Nephron progenitor cell (in vitro differentiated cells): ENCODE data around the gene RALY.

ENCODE experiments used
- DNase-seq: peaks from one replicate; pipeline ENCODE4 v3.0.0; 2021
- H3K27ac Mint-ChIP-seq: 2 replicates; pipeline ENCODE4 v1.8.0; 2021; ENCODE audit warnings: mild to moderate bottlenecking, moderate library complexity, mixed read lengths
- H3K27me3 Mint-ChIP-seq: 2 replicates; pipeline ENCODE4 v1.8.0; 2021; ENCODE audit warnings: mild to moderate bottlenecking, low read depth, mixed read lengths; ENCODE audit not compliant: poor library complexity
- H3K36me3 Mint-ChIP-seq: 2 replicates; pipeline ENCODE4 v1.8.0; 2021; ENCODE audit warnings: low read depth, mixed read lengths
- H3K4me1 Mint-ChIP-seq: 2 replicates; pipeline ENCODE4 v1.8.0; 2021; ENCODE audit warnings: mixed read lengths
- H3K4me3 Mint-ChIP-seq: 2 replicates; pipeline ENCODE4 v1.8.0; 2021; ENCODE audit warnings: mild to moderate bottlenecking, moderate library complexity, mixed read lengths
- H3K9me3 Mint-ChIP-seq: 2 replicates; pipeline ENCODE4 v1.8.0; 2021; ENCODE audit warnings: mild to moderate bottlenecking, moderate library complexity, mixed read lengths
- TF ChIP-seq, protein P1 (sequence below): fragments of 200-600 bp; sonication (generic); IDR thresholded peaks from 2 replicates; pipeline ENCODE4 v1.5.0; 2021; ENCODE audit warnings: antibody characterized with exemption

RALY gene

DNA sequence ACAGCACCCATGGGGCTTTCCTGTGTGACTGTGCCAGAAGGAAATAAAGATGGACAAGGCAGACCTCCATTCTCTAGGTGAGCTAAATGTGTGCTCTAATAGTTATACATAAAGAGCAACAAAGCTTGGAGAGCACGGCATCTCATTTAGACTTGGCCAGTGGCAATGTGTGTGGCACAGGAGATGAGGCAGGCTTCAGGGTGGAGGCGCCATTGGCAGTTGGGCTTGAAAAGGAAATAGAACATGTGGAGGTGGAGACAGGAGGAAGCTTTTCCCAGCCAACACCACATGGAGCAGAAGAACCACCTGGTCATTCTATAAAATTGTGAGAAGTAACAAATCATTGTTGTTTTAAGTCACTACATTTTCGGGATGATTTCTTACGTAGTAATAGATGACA lies 3.6 kb upstream of the RALY start:
- H3K27me3 Mint-ChIP-seq = peaks cover 6% of the 10 kb centered on the region
- H3K4me1 Mint-ChIP-seq = peaks cover 23% of the 10 kb centered on the region
- TF ChIP-seq, protein P1, sequence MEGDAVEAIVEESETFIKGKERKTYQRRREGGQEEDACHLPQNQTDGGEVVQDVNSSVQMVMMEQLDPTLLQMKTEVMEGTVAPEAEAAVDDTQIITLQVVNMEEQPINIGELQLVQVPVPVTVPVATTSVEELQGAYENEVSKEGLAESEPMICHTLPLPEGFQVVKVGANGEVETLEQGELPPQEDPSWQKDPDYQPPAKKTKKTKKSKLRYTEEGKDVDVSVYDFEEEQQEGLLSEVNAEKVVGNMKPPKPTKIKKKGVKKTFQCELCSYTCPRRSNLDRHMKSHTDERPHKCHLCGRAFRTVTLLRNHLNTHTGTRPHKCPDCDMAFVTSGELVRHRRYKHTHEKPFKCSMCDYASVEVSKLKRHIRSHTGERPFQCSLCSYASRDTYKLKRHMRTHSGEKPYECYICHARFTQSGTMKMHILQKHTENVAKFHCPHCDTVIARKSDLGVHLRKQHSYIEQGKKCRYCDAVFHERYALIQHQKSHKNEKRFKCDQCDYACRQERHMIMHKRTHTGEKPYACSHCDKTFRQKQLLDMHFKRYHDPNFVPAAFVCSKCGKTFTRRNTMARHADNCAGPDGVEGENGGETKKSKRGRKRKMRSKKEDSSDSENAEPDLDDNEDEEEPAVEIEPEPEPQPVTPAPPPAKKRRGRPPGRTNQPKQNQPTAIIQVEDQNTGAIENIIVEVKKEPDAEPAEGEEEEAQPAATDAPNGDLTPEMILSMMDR = no peak
- no peak overlapping the region for H3K27ac Mint-ChIP-seq
- no peaks in the 10 kb centered on the region for H3K9me3 Mint-ChIP-seq
- H3K4me3 Mint-ChIP-seq = no peak overlapping the region
- no peak for DNase-seq
- no peaks in the 10 kb centered on the region for H3K36me3 Mint-ChIP-seq

DNA sequence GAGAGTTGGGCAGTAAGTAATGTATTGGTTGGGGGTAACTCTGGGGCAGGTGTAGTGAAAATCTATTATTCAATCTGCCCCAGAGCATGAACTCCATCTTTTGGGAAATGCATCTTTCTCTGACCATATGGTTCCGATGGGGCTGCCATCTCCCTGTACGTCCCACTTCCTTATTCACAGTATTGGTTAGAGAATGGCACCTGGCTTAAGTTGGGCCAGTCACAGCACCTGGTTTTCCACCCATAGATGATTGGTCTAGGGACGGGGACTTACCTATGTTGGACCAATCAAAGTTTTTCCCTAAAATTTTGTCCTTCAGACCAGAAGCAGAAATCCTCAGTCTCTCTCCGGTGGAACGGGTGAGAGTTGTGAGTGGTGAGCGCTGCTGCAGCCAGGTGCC lies 2.2 kb upstream of the RALY start:
- no peak for DNase-seq
- no peaks in the 10 kb centered on the region for H3K9me3 Mint-ChIP-seq
- peaks cover 3% of the 10 kb centered on the region for H3K27me3 Mint-ChIP-seq
- TF ChIP-seq, protein P1 = no peak
- H3K4me3 Mint-ChIP-seq = peak overlapping the region; percentile 98
- H3K36me3 Mint-ChIP-seq = no peaks in the 10 kb centered on the region
- H3K27ac Mint-ChIP-seq = no peak overlapping the region
- H3K4me1 Mint-ChIP-seq = peaks cover 36% of the 10 kb centered on the region

DNA sequence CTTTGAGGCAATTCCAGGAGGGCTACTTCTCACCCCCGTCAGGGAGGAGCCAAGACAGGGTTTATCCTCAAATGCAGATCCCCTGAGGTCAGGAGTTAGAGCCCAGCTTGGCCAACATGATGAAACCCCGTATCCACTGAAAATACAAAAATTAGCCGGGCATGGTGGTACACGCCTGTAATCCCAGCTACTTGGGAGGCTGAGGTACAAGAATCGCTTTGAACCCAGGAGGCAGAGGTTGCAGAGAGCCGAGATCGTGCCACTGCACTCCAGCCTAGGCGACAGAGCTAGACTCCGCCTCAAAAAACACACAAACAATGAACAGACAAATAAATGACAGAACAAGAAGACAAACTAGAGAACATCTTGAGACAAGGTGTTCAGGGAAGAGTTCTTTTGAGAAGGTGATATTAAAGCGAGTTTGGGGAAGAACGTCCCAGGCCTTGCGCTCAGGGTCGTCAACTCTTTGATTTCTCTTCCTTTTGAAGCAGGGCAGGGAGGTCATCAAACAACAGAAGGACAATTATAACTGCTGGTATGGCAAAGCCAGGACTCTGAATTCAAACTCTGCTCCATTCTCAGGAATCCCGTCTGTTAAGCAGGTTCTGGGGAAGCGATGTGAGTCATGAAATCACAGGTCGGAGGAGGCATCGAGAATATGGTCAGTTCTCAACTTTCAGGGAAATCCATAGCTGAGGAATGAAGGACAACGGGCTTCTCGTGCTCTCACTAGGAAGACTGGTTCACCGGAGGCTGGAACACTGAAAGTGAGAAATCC lies 1.4 kb upstream of the RALY start:
- Mint-ChIP-seq H3K4me1 (peaks cover 44% of the 10 kb centered on the region), H3K4me3 (peak overlapping the region; percentile 98), H3K27ac (peak overlapping the region; percentile 95), H3K27me3 (no peaks in the 10 kb centered on the region), H3K9me3 (no peaks in the 10 kb centered on the region), H3K36me3 (peaks cover 1% of the 10 kb centered on the region)
- TF ChIP-seq, protein P1 = no peak
- DNase-seq = no peak

DNA sequence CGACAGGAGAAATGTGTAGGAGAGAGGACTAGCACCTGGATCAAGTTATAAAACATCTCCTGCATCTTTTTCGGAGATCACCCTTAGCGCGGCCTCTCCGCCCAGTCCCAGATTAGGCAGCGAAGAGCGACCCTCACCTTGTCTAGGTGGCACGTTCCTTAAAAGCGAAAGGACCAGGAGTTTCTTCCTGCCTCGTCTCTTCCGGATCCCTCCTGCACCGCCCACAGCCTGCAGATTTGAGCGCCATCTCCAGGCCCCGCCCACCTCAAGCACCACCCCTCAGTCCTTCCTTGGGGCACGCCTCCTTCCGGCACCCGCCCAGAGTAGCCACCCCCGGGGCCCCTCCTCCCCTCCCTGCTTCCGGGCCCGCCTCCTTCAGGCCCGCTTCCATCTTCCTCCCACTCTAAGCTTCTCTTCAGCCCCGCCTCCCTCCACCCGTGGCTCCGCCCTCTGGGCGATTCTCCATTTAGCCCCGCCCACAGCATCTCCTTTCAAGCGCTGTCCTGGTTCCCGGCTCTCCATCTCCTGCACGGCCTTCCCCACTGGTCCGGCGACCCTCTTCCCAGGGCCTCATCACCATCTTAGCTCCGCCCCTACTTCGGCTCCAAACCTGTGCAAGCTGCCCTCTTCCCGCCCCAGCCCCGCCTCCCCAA lies 662 bp upstream of the RALY start:
- Mint-ChIP-seq H3K36me3 (peaks cover 7% of the 10 kb centered on the region), H3K4me3 (peak overlapping the region; percentile 98), H3K4me1 (peaks cover 51% of the 10 kb centered on the region), H3K9me3 (no peaks in the 10 kb centered on the region), H3K27me3 (no peaks in the 10 kb centered on the region), H3K27ac (peak overlapping the region; percentile 99)
- TF ChIP-seq, protein P1 = no peak
- DNase-seq = peak; percentile 100

DNA sequence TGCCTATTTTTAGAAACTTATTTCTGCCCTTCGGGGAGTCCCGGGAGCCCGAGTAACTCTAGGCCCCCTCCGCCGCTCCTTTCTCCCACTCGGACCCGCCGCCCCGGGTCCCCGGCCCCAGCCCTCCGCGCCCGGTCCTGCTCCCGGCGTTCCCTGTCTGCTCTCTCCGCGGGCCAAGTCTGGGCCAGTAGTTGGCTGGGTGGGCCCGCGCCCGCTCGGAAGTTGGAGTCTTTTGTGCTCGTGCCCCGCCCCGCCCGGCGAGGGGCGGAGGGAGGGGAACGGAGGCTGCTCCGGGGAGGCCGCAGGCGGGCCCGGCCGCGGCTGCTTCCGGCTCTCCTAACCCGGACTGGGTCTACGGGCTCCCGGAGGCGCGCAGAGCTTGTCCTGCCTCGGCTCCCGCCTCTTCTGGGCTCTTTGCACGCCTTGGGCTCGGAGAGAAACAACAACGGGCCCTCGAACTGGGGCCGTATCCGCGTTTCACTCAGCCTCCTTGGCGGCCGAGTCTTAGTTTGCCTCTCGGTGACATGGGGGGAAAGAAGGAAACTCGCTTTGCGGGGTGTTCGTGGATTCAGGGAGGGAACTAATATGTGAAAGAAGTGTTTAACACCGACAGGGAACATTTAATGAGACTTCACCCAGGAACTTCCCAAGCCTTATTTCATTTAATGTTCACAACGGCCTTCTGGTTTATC lies 657 bp downstream of the RALY start:
- Mint-ChIP-seq H3K36me3 (peaks cover 17% of the 10 kb centered on the region), H3K27me3 (no peaks in the 10 kb centered on the region), H3K27ac (peak overlapping the region; percentile 97), H3K4me3 (peak overlapping the region; percentile 98), H3K4me1 (peaks cover 62% of the 10 kb centered on the region), H3K9me3 (no peaks in the 10 kb centered on the region)
- TF ChIP-seq, protein P1 = no peak
- peak; percentile 82 for DNase-seq
